T-helper 1 cell treated with Interleukin-12 subunit alpha and Interleukin-12 subunit beta and Interleukin-4 antibody, amounts not matched to agents 30 μg/mL and 1 μg/mL, for 36 hours (primary cell): ENCODE measurements around the gene OR51I1.

Experiments
- H3K27ac Mint-ChIP-seq: one replicate; pipeline ENCODE4 v1.8.0; 2021; ENCODE audit warnings: mild to moderate bottlenecking, mixed read lengths
- H3K27me3 Mint-ChIP-seq: one replicate; pipeline ENCODE4 v1.8.0; 2021; ENCODE audit warnings: low read depth, mixed read lengths
- H3K36me3 Mint-ChIP-seq: one replicate; pipeline ENCODE4 v1.8.0; 2021; ENCODE audit warnings: low read depth, mixed read lengths
- H3K4me1 Mint-ChIP-seq: one replicate; pipeline ENCODE4 v1.8.0; 2021; ENCODE audit warnings: low read depth, mixed read lengths
- H3K4me3 Mint-ChIP-seq: one replicate; pipeline ENCODE4 v1.8.0; 2021; ENCODE audit warnings: mild to moderate bottlenecking, moderate library complexity, mixed read lengths
- H3K9me3 Mint-ChIP-seq: one replicate; pipeline ENCODE4 v1.8.0; 2021; ENCODE audit warnings: mixed read lengths

OR51I1 gene

DNA sequence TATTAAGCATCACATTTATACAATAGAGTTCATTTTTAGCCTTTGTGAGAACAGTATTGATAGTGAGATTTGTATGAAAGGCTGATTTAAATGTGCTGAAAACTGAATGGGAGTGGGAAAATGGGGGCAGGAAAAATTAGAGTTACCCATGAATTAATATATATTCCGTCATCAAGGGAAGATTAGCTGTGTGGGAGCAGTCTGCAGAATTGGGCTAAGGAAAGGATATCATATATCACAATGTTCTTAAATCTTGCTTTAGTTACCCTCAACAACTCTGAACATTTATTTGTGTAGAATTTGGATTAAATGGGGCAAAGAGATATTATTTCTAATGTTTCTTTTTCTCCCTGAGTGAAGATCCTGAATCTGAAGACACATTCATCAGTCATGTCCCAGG lies 19.5 kb downstream of the OR51I1 start, which contains the start of gene OR51Q1:
Gene OR51Q1 (plus strand): TSS at position 301 of the 400 bp plus-strand sequence. CDS start 90 bp downstream, at position 391.
- H3K4me3 Mint-ChIP-seq, result no peak within 1 kb of the TSS
- no peaks in the 10 kb centered on the region for H3K4me1 Mint-ChIP-seq
- H3K9me3 Mint-ChIP-seq, result no peaks in the 10 kb centered on the region
- peaks cover 3% of the 10 kb centered on the region for H3K27me3 Mint-ChIP-seq
- H3K27ac Mint-ChIP-seq, result no peak within 1 kb of the TSS
- no peaks in the 10 kb centered on the region for H3K36me3 Mint-ChIP-seq

DNA sequence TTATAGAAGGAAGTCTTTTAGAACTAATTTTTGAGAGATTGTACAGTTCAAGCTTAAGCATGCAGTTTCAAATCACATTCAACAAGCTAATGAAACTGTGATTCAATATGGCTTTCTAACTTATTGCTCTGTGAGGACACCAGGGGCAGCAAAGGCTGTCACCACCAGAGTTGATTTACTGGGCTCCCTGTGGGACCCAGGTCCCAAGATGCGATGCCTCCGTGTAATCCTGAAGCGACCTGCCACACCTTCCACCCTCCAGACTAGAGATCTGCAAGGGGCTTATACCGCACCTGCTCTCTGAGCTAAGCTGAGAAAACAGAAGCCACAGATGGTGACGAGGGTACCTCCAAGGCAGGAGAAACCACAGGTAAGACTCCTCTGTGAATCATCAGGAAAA lies 20.3 kb downstream of the OR51I1 start:
- no peaks in the 10 kb centered on the region for H3K4me1 Mint-ChIP-seq
- no peaks in the 10 kb centered on the region for H3K9me3 Mint-ChIP-seq
- no peak overlapping the region for H3K27ac Mint-ChIP-seq
- H3K27me3 Mint-ChIP-seq, result peaks cover 3% of the 10 kb centered on the region
- no peak overlapping the region for H3K4me3 Mint-ChIP-seq
- H3K36me3 Mint-ChIP-seq, result no peaks in the 10 kb centered on the region

DNA sequence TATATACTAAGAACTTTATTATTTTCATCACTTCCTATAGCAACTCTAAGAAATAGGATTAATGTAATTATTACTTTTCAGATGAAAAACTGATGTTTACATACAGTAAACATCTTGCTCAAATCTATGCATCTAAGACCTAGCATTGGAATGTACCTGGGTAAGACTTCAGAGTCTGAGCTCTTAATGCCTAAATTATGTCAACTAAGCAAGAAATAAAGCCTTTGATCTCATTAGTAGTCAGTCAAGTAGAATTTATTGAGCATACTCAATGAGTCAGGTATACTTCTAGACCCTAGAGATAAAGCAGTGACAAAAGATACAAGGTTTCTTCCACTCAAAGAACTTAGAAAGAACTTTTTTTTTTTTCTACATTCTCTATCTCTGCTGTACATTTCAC lies 36.1 kb downstream of the OR51I1 start:
- H3K27ac Mint-ChIP-seq, result no peak overlapping the region

DNA sequence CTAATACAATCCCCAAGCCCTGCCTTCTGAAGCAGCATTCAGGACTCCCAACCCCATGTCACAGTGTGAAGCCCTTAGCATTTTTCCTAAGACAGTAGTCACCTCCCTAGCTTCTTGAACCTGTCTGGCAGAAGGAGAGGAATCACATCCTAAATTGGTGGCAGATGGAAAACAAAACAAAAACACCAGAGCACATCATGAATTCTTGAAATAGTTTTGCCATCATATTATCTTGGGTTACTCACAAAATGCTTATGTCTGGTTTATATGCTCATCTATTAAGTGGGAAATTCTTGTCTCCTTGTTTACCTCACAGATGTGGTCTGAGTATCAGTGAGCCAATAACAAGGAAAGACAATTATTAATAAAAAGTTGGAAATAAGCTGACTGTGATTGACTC lies 42.4 kb downstream of the OR51I1 start:
- Mint-ChIP-seq H3K36me3 (no peaks in the 10 kb centered on the region), H3K27ac (no peak overlapping the region), H3K4me3 (no peak overlapping the region), H3K27me3 (no peaks in the 10 kb centered on the region), H3K4me1 (no peaks in the 10 kb centered on the region), H3K9me3 (peaks cover 9% of the 10 kb centered on the region)

More for the DNA sequence above, 36.1 kb downstream of the OR51I1 start:
- H3K4me3 Mint-ChIP-seq, result no peak overlapping the region
- H3K36me3 Mint-ChIP-seq, result no peaks in the 10 kb centered on the region
- H3K4me1 Mint-ChIP-seq, result no peaks in the 10 kb centered on the region
- peaks cover 9% of the 10 kb centered on the region for H3K9me3 Mint-ChIP-seq
- H3K27me3 Mint-ChIP-seq, result no peaks in the 10 kb centered on the region

DNA sequence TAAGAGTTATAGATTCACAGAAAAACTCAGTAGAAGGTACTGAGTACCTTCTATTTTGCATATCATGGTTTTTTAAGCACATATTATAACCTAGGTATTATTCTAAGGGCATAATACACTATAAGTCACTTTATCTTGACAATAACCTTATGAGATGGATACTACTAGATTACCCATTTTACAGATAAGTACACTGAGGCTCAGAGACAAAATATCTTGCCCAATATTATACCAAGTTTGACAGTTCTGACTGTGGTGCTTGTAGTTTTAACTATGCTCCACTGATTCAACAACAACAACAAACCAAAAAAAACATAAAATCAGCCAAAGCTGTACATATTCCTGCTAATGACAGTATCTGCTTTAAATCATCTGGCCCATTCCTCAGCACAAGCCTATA lies 47.2 kb downstream of the OR51I1 start:
- Mint-ChIP-seq H3K36me3 (no peaks in the 10 kb centered on the region), H3K9me3 (no peaks in the 10 kb centered on the region), H3K4me3 (no peak overlapping the region)

More for the DNA sequence above, 47.2 kb downstream of the OR51I1 start:
- H3K4me1 Mint-ChIP-seq, result no peaks in the 10 kb centered on the region
- H3K27ac Mint-ChIP-seq, result no peak overlapping the region
- no peaks in the 10 kb centered on the region for H3K27me3 Mint-ChIP-seq
